Kidney epithelial cell (primary cell): ENCODE measurements around the gene ANO9. TPM values are rescaled to one million over a fixed set of nuclear protein-coding genes. Genes with fewer than 3 reads are reported as not detected.

Experiments used
- DNase-seq: peaks from one replicate; pipeline ENCODE4 v3.0.0-alpha.2; 2010; ENCODE audit warnings: low read depth
- H3K27me3 ChIP-seq: 2 replicates; pipeline ENCODE4 v1.6.0; 2011; ENCODE audit warnings: low read length; ENCODE audit not compliant: control insufficient read depth, insufficient read depth
- H3K36me3 ChIP-seq: 2 replicates; pipeline ENCODE4 v1.5.1; 2011; ENCODE audit warnings: low read length; ENCODE audit not compliant: control insufficient read depth, insufficient read depth
- H3K4me3 ChIP-seq: 2 replicates; pipeline ENCODE4 v1.5.1; 2011; ENCODE audit warnings: low read depth, mild to moderate bottlenecking, control low read depth, low read length
- total RNA-seq: library from RNA; depleted of rRNA; stranded (reverse); fragments of >200 nt; gene quantifications from 2 replicates; pipeline ENCODE4 v1.2.3, GENCODE V29; 2015
- TF ChIP-seq, protein P1 (sequence below): IDR thresholded peaks from 2 replicates; pipeline ENCODE4 v1.5.1; 2011; ENCODE audit warnings: mild to moderate bottlenecking, moderate library complexity, low read length, control low read depth, inconsistent platforms; ENCODE audit not compliant: insufficient read depth, poor library complexity, severe bottlenecking

The ANO9 gene
- total RNA-seq, 1 donor from 2014 or later, result 18.4 TPM

GRCh38 chr11:461626-462025 lies 19.8 kb upstream of the ANO9 start:
- H3K27me3 ChIP-seq, result no peaks in the 10 kb centered on the region
- TF ChIP-seq, protein P1, sequence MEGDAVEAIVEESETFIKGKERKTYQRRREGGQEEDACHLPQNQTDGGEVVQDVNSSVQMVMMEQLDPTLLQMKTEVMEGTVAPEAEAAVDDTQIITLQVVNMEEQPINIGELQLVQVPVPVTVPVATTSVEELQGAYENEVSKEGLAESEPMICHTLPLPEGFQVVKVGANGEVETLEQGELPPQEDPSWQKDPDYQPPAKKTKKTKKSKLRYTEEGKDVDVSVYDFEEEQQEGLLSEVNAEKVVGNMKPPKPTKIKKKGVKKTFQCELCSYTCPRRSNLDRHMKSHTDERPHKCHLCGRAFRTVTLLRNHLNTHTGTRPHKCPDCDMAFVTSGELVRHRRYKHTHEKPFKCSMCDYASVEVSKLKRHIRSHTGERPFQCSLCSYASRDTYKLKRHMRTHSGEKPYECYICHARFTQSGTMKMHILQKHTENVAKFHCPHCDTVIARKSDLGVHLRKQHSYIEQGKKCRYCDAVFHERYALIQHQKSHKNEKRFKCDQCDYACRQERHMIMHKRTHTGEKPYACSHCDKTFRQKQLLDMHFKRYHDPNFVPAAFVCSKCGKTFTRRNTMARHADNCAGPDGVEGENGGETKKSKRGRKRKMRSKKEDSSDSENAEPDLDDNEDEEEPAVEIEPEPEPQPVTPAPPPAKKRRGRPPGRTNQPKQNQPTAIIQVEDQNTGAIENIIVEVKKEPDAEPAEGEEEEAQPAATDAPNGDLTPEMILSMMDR, result no peak
- H3K36me3 ChIP-seq, result no peaks in the 10 kb centered on the region
- no peak for DNase-seq
- H3K4me3 ChIP-seq, result no peak overlapping the region

DNA sequence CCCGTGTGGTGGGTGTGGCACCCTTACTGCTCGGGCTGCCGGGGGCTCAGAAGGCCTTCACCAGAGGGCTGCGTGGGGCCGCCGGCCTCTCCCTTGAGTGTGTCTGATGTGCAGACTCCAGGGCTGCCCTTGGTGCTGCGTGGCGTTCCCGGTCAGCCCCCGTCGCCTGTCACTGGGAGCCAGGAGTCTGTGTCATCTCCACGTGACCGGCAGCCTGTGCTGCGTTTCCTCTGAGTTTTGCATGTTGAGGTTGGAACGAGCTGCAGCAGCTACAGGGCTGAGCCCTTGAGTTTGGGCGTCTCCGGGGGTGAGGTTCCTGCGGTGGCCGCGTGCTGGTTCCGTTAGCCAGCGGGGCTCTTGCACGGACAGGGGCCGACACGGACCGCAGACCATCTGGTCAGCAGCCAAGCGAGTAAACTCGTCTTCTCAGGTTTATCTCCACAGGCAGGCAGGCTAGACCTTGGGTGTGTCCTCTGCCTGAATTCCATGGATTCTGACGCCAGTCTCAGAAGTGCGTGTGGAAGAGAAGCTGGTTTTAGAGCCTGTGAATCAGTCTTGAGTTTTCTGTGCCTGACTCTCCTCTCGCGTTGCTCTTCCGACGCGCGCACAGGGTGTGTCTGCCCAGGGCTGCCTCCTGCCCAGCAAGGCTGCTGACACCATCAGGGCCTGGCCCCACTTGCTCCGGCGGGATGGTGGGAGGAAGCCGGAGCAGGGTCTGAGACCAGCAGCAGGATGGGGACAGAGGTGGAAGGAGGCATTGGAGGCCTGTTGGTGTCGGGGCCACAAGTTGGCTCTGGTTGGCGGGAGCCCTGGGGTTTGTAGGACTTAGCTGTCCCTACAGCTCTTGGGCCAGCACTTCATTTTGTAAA lies 18.8 kb upstream of the ANO9 start:
- no peak for DNase-seq
- H3K4me3 ChIP-seq, result no peak overlapping the region
- no peaks in the 10 kb centered on the region for H3K36me3 ChIP-seq
- TF ChIP-seq, protein P1, result no peak
- H3K27me3 ChIP-seq, result no peaks in the 10 kb centered on the region

GRCh38 chr11:459511-460220 lies 17.9 kb upstream of the ANO9 start:
- Histone ChIP-seq H3K27me3 (no peaks in the 10 kb centered on the region), H3K4me3 (no peak overlapping the region), H3K36me3 (no peaks in the 10 kb centered on the region)
- DNase-seq, result no peak
- TF ChIP-seq, protein P1, result no peak

- no peaks in the 10 kb centered on the region for H3K36me3 ChIP-seq
- TF ChIP-seq, protein P1, result no peak
These were observed 15.4 kb upstream of the ANO9 start for GRCh38 chr11:457111-457760.

DNA sequence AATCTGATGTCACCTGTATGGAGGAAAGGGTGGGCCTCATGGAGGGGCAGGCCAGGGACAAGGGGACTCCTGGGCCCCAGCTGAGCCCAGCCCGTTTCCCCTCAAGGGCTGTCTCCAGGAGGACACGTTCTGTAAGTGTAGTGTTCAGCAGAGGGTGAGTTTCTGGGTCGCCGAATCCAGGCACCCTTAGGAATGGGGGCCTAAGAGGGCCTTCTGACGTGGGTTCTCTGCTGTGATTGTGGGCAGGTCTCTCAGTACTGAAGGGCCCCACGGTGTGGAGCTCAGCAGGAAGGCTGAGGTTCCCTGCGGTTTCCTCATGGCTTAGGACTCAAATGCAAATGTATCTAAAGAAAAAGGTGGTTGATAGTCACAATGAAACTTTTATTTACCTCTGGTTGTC lies 14.7 kb upstream of the ANO9 start:
- Histone ChIP-seq H3K27me3 (no peaks in the 10 kb centered on the region), H3K4me3 (no peak overlapping the region), H3K36me3 (no peaks in the 10 kb centered on the region)
- no peak for DNase-seq
- TF ChIP-seq, protein P1, result no peak

More at GRCh38 chr11:457111-457760, 15.4 kb upstream of the ANO9 start:
- DNase-seq, result no peak
- Histone ChIP-seq H3K27me3 (no peaks in the 10 kb centered on the region), H3K4me3 (no peak overlapping the region)
